HL-60 (cell line): ENCODE data around the gene DOCK1.

ENCODE experiments used
- DNase-seq, 2 experiments: peaks; one replicate each; pipeline ENCODE4 v3.0.0-alpha.2; 2010 to 2020; ENCODE audit warnings: low read depth in 1 of 2, low spot score in 1 of 2
- H3K27ac ChIP-seq: fragments of 250-450 bp; sonication (Bioruptor Pico); replicated peaks from 2 replicates; pipeline ENCODE4 v1.5.1; 2020; ENCODE audit warnings: mild to moderate bottlenecking, moderate library complexity
- H3K27me3 ChIP-seq: fragments of 250-450 bp; sonication (Bioruptor Pico); 2 replicates; pipeline ENCODE4 v1.5.1; 2021; ENCODE audit warnings: mild to moderate bottlenecking, moderate library complexity; ENCODE audit not compliant: insufficient read depth, poor library complexity, severe bottlenecking
- H3K4me3 ChIP-seq: replicated peaks from 2 replicates; pipeline ENCODE4 v1.5.1; 2011; ENCODE audit warnings: mild to moderate bottlenecking, control low read depth, low read length; ENCODE audit not compliant: insufficient read depth
- GABPA ChIP-seq: IDR thresholded peaks from 2 replicates; pipeline ENCODE4 v1.6.1; 2012; ENCODE audit warnings: low read depth
- POLR2AphosphoS5 ChIP-seq: IDR thresholded peaks from 2 replicates; pipeline ENCODE4 v1.6.1; 2012; ENCODE audit warnings: low read depth
- SPI1 ChIP-seq: IDR thresholded peaks from 2 replicates; pipeline ENCODE4 v1.6.1; 2012; ENCODE audit warnings: low read depth, mild to moderate bottlenecking, borderline replicate concordance
- TF ChIP-seq, protein P1 (sequence below): IDR thresholded peaks from one replicate; pipeline ENCODE4 v1.5.1; 2011; ENCODE audit warnings: low read length, control low read depth, inconsistent platforms; ENCODE audit not compliant: insufficient read depth
- TF ChIP-seq, protein P2 (sequence below): IDR thresholded peaks from 2 replicates; pipeline ENCODE4 v1.6.1; 2012; ENCODE audit warnings: low read depth; ENCODE audit not compliant: insufficient replicate concordance

DOCK1 gene

GRCh38 chr10:127462643-127463295, 557.5 kb downstream of the DOCK1 start:
- H3K4me3 ChIP-seq = no peak overlapping the region
- no peaks in the 10 kb centered on the region for H3K27me3 ChIP-seq
- DNase-seq = no peak
- no peak overlapping the region for H3K27ac ChIP-seq
- TF ChIP-seq SPI1 (no peak), POLR2AphosphoS5 (no peak), GABPA (no peak)
- TF ChIP-seq, protein P1, sequence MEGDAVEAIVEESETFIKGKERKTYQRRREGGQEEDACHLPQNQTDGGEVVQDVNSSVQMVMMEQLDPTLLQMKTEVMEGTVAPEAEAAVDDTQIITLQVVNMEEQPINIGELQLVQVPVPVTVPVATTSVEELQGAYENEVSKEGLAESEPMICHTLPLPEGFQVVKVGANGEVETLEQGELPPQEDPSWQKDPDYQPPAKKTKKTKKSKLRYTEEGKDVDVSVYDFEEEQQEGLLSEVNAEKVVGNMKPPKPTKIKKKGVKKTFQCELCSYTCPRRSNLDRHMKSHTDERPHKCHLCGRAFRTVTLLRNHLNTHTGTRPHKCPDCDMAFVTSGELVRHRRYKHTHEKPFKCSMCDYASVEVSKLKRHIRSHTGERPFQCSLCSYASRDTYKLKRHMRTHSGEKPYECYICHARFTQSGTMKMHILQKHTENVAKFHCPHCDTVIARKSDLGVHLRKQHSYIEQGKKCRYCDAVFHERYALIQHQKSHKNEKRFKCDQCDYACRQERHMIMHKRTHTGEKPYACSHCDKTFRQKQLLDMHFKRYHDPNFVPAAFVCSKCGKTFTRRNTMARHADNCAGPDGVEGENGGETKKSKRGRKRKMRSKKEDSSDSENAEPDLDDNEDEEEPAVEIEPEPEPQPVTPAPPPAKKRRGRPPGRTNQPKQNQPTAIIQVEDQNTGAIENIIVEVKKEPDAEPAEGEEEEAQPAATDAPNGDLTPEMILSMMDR = no peak
- TF ChIP-seq, protein P2, sequence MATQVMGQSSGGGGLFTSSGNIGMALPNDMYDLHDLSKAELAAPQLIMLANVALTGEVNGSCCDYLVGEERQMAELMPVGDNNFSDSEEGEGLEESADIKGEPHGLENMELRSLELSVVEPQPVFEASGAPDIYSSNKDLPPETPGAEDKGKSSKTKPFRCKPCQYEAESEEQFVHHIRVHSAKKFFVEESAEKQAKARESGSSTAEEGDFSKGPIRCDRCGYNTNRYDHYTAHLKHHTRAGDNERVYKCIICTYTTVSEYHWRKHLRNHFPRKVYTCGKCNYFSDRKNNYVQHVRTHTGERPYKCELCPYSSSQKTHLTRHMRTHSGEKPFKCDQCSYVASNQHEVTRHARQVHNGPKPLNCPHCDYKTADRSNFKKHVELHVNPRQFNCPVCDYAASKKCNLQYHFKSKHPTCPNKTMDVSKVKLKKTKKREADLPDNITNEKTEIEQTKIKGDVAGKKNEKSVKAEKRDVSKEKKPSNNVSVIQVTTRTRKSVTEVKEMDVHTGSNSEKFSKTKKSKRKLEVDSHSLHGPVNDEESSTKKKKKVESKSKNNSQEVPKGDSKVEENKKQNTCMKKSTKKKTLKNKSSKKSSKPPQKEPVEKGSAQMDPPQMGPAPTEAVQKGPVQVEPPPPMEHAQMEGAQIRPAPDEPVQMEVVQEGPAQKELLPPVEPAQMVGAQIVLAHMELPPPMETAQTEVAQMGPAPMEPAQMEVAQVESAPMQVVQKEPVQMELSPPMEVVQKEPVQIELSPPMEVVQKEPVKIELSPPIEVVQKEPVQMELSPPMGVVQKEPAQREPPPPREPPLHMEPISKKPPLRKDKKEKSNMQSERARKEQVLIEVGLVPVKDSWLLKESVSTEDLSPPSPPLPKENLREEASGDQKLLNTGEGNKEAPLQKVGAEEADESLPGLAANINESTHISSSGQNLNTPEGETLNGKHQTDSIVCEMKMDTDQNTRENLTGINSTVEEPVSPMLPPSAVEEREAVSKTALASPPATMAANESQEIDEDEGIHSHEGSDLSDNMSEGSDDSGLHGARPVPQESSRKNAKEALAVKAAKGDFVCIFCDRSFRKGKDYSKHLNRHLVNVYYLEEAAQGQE = no peak

DNA sequence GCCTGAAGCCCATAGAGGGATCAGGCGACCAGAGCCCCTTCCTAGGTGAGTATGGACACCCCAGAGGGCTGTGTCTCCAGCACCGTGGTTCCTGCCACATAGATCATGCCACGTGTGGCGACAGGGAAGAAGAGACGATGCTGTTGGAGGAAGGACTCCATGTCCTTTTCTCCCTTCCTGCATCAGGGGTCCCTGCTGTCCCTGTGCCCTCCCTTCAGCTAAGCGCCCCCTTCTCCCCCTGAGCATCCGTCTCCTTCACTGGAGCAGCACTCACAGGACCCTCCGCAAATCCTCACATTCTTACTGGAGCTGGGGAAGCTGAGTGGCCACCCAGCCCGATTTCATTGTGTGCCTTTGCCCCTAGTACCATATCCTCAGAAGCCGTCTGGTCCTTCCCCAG, 558.3 kb downstream of the DOCK1 start:
- H3K4me3 ChIP-seq = no peak overlapping the region
- H3K27ac ChIP-seq = no peak overlapping the region
- no peak for TF ChIP-seq POLR2AphosphoS5
- TF ChIP-seq, protein P1 = no peak
- TF ChIP-seq SPI1 = no peak
- TF ChIP-seq, protein P2 = no peak
- TF ChIP-seq GABPA = no peak
- no peak for DNase-seq
- no peaks in the 10 kb centered on the region for H3K27me3 ChIP-seq

DNA sequence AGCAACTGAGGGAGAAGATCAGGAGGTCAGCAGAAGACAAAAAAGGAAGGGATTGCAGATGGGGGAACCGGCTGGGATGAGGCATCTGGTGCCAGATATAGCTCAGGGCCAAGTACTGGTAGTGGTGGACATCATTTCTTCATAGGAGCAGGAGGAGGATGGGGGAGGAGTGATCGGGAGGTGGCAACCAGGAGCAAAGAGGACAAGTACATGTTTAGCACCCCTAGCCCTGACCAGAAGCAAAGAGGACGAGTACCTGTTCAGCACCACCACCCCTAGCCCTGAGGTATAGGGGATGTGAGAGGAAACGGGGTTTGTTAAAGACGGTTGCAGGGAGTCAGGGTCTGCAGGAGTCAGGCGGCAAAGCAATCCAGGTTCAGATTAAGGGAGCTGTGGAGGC, 559.3 kb downstream of the DOCK1 start:
- no peaks in the 10 kb centered on the region for H3K27me3 ChIP-seq
- TF ChIP-seq GABPA = no peak
- TF ChIP-seq, protein P1 = no peak
- TF ChIP-seq, protein P2 = no peak
- no peak for TF ChIP-seq SPI1
- TF ChIP-seq POLR2AphosphoS5 = no peak
- no peak for DNase-seq
- no peak overlapping the region for H3K27ac ChIP-seq
- H3K4me3 ChIP-seq = no peak overlapping the region
